Fibroblast of upper back skin (primary cell): ENCODE results near the gene TAGAP.
A peak's percentile ranks its signal among the peaks of the same experiment; 100 is the strongest.

Experiments used
- DNase-seq: peaks from one replicate; pipeline ENCODE4 v3.0.0-alpha.2; 2013

The TAGAP gene

DNA sequence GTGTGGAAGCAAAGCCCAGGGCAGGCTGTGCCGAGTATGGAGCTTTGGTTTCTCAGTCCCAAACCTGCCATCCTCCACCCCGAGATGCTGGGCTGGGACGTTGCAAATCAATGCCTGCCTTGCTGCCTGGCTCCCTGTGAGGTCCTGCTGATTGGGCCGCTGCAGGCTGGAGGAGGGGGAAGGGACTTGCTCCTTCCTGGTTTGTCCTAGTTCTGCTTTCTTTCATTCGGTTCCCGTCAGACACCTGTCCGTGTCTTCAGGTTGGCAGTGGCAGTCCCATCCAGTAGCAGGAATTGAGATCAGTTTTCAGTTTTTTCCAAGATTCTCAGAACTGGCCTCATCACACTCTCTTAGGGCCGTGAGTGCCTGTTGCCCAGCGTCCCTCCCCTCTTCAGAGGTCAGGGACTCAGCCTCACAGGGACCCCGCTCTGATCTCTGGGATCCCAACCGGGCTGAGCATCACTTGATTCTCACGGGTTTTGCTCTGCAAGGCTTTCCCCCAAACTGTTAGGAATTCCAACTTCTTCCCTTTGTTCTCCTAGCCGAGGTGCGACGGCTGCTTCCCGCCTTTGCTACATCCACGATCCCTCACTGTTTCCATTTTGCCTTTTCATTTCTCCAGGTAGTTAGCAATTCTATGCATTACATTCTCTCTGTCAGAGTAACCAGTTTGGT is 24.2 kb upstream of the TAGAP start:
- no peak for DNase-seq

GRCh38 chr6:159067334-159067733 is 22.5 kb upstream of the TAGAP start:
- no peak for DNase-seq

DNA sequence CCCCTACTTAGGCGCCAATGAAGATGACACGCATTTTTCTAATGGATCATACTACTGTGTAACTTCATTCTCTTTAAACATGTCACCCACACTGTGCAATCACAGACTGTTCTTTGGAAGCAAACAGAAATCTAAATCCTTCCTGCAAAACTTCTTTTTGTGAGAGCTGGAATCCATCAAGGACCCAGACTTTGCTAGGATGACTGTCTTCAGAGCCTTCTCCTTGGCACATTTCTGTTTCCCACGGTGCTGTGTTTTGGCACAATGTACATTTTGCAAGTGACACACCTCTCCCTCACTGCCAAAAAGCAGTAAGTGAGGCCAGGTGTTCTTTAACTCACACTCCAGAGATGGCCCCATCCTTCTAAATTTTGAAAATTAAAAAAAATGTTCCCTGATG is 21.7 kb upstream of the TAGAP start:
- DNase-seq, result no peak

DNA sequence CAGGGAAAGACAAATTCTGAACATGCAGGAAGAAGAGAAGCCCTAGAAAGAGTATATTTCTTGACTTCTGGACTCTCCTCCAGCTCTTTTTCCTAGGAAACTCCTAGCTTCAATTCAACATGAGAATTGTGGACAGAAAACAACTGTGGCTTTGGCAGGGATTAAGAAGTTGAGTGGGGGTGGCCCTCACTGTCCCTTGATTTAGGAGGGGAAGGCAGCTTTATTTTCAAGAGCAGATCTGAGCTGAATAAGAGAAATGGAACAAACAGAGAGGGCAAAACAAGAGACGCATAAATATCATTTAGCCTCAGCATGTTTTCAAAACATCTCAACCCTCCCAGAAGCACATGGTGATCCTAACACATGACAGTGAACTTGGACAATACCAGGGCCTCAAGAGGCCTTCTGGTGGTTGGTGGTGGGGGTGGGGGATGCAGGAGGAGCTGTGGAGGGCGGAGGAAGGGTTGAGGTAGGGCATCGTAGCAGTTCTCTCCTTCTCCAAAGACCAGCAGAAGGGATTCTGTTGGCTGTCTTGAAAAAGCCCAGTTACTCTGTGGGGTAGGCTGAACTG is 21.1 kb upstream of the TAGAP start:
- DNase-seq, result no peak

DNA sequence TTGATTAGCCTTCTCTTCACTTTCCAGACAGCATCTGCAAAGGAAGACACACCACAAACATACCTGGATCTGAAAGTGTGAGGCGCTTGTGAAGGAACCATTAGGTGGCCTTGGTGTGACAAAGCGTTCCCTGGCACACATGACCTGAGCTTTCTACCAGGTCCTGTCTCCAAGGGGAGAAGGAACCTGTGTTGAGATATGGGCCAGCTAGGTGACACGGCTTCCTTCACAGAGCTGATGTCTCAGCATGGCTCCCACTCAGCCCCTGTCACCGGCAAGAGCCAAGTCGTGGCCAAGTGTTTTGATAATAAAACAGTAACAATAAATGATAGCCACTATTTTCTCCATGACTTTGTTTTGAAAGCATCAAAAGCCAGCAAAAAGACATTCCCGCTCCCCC is 20.3 kb upstream of the TAGAP start:
- DNase-seq, result no peak

DNA sequence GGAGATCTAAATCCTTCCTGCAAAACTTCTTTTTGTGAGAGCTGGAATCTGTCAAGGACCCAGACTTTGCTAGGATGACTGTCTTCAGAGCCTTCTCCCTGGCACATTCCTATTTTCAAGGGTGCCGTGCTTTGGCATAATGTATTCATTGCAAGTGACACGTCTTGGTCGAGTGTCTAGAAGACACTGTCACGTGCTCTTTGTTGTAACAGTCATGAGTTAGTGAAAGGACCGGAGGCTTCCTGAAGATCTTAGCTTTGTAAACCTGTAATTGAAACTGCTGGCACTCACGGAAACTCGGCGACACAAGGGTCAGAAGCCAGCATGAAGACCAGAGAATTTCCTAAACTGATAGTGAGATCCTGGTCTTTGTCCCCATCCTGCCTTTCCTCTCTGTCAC is 19.7 kb upstream of the TAGAP start:
- DNase-seq, result no peak

DNA sequence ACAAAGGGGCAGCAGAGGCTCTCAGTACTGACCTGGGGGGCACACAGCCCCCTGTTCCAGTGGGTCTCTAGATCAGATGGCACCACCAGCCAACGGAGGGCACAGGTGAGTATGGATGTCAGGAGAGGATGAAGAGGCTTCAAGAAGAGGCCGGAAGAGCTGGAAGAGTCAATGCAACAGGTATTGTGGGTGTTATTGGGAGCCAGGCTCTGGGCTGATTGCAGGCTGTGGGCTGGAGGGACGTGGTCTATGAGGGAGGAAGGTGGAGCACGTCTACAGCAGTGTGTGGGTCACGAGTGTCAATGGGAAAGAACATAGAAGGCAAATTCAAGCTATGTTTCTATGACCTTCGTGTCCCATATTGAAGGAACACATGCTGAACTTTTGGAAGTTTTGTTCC is 18.8 kb upstream of the TAGAP start:
- DNase-seq, result no peak

GRCh38 chr6:159062976-159063375 is 18.2 kb upstream of the TAGAP start:
- DNase-seq, result no peak

DNA sequence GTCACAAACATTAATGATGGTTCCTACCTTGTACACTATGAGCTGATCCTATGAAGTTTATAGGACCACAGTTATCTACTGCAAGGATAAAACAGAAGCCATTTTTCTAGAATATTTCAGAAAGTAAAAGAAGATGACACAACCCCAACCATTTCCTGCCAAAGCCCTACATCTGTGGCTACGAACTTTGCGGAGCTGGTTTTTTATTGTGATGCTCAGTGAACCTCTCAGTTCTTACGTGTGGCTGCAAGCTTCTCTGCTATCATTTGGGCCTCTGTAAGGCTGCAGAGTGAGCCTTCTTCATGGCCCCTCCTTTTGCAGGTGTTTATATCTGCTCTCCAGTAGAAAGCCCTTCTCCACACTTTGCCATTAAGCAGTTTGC is 17.8 kb upstream of the TAGAP start:
- no peak for DNase-seq

GRCh38 chr6:159061805-159062563 is 17.2 kb upstream of the TAGAP start:
- no peak for DNase-seq

- DNase-seq, result no peak
Measured at GRCh38 chr6:159061146-159061545, 16.4 kb upstream of the TAGAP start.

GRCh38 chr6:159059885-159060506 is 15.2 kb upstream of the TAGAP start:
- no peak for DNase-seq

GRCh38 chr6:159059141-159059540 is 14.3 kb upstream of the TAGAP start:
- no peak for DNase-seq

GRCh38 chr6:159056899-159057298 is 12.1 kb upstream of the TAGAP start:
- no peak for DNase-seq

GRCh38 chr6:159056432-159056831 is 11.6 kb upstream of the TAGAP start:
- DNase-seq, result no peak

GRCh38 chr6:159056003-159056402 is 11.2 kb upstream of the TAGAP start:
- no peak for DNase-seq

DNA sequence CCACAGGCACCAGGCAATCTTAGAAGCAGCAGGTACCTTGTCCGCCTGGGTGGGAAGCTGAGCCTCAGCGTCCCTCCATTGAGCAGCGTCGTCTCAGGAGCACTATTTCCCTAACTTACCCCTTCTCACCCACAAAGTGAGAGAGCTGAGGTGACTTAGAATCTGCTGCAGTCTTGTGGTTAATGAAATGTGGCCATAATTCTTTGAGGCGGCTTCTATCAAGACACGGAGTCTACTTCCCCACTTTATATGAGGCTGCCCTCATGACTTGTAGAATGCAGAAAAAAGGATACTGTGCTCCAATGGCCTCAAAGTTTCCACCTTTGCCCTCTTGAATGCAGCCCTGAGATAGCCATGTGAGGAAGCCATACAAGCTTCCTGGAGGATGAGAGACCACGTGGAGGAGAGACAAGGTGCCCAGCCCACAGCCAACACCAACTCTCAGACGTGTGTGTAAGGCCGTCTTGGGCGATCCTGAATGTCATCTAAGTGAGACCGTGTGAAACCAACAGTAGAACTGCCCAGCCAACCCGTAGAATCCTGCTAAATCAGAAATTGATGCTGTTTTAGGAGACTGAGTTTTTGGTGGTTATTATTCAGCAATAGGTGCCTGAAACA is 9.1 kb upstream of the TAGAP start:
- no peak for DNase-seq

DNA sequence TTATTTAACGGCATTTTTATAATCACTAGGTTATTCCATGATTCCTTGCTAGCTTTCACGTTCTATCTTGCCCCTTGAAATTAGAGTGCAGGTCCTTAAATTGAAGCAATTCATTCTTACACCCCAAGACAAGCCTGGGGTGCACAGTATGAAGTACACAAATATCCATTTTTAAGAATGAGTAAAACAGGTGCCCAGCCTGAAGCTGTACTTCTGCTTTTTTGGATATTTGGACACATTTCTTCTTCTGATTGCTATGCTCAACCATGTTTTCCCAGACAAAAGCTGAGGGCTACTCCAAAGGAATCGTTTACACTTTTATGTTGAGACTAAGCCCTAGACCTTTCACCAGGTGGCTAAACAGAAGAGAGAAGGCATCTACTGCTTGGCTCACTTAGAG is 7.9 kb upstream of the TAGAP start:
- DNase-seq, result no peak

- no peak for DNase-seq
Measured at GRCh38 chr6:159047891-159048685, 3.3 kb upstream of the TAGAP start.

DNA sequence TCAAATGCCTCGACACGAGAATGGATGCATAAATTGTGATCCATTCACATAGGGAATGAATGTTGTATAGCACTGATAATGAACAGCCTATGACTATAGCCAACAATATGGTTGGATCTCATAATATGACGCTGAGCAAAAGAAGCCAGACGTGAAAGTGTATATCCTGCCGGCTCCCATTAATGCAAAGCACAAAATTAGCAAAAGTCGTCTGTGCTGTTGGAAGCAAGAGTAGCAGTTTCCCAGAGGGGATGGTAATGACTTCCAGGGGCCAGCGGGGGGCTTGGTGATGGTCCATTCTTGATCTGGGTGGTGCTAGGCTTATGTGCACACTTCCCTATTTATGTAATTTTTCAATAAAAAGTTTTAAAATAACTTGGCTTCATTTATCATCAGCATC is 1.0 kb upstream of the TAGAP start:
- DNase-seq, result no peak

DNA sequence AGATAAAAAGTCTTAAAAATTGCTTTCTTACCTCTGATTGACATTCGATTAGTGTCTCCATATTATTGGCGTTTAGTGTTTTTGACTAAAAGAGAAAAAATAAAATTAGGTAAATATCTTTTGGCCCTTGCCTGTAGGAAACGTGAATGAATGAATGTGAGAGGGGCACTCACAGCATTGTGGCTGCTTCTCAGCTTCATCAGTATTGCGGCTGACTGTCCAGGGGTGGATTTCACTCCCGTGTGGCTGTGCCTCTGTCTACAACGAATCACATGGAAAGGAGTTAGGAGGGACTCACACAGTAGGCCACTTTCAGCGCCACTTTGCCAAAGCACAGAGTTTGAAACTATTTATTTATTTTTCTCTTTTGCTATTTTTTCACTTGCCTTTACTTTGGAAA is 844 bp downstream of the TAGAP start:
- DNase-seq, result no peak

- DNase-seq, result peak; percentile 32
Measured at GRCh38 chr6:159043251-159043650, 1.5 kb downstream of the TAGAP start.

DNA sequence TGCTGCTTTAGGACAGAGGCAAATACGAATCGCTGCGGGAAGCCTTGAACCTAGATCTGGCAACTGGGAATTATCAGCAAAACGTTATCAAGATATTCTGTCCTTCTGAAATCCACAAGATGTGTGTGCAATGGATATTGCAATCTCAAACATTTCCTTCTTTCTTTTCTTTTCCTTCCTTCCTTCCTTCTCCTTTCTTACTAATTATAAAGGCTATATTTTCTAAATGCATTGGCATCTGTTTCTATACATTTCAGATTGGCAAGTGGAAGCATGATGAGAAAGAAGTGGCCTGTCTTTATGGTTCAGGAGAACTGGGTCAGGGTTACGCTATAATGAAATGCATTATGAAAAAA is 2.0 kb downstream of the TAGAP start:
- no peak for DNase-seq
